ENCODE results near the gene BNC2. TPM values are rescaled to one million over a fixed set of nuclear protein-coding genes. Genes with fewer than 3 reads are reported as not detected.

BNC2 gene
- total and polyA plus RNA-seq, 4 donors: 0.96 to 23.2 (median 9.7) TPM

- peaks cover 0 to 42% (median 5%) of the 10 kb centered on the region in 5 donors for H3K4me1 ChIP-seq (ENCODE audit: control insufficient read depth in 5 of 5, insufficient read depth in 5 of 5, low read length in 5 of 5)
- 65 to 91% methylated on average over 3 of the region's 3 CpGs for WGBS, 2 donors
- H3K9me3 ChIP-seq (ENCODE audit: control insufficient read depth in 4 of 4, insufficient read depth in 3 of 4, low read length in 3 of 4): no peaks in the 10 kb centered on the region
- H3K27ac ChIP-seq (ENCODE audit: low read depth in 1 of 2, low read length in 1 of 2): no peak overlapping the region
- TF ChIP-seq CTCF (IDR thresholded peaks at IDR 0.05; ENCODE audit: control extremely low read depth, extremely low read depth): no peak
- DNase-seq (no peak), ATAC-seq (ENCODE audit: insufficient read depth, low FRiP score) (no peak)
- H3K36me3 ChIP-seq (ENCODE audit: control insufficient read depth in 4 of 4, insufficient read depth in 4 of 4, low read length in 4 of 4): no peaks in the 10 kb centered on the region
- H3K9ac ChIP-seq (ENCODE audit: insufficient read depth in 1 of 2, low read length in 2 of 2): peak overlapping the region in 1 of 2 donors; percentile 91
- H3K4me3 ChIP-seq: no peak overlapping the region
- H3K27me3 ChIP-seq (ENCODE audit: control insufficient read depth in 3 of 3, insufficient read depth in 3 of 3, low read length in 2 of 3): peaks cover 0 to 11% (median 0%) of the 10 kb centered on the region in 3 donors
Measured at GRCh38 chr9:16728137-16728508, 142.3 kb downstream of the BNC2 start.

- Histone ChIP-seq H3K27ac (ENCODE audit: low read depth in 1 of 2, low read length in 1 of 2) (peak overlapping the region in 1 of 2 donors; percentile 83), H3K27me3 (ENCODE audit: control insufficient read depth in 3 of 3, insufficient read depth in 3 of 3, low read length in 2 of 3) (peaks cover 0 to 11% (median 0%) of the 10 kb centered on the region in 3 donors), H3K36me3 (ENCODE audit: control insufficient read depth in 4 of 4, insufficient read depth in 4 of 4, low read length in 4 of 4) (no peaks in the 10 kb centered on the region), H3K4me1 (ENCODE audit: control insufficient read depth in 5 of 5, insufficient read depth in 5 of 5, low read length in 5 of 5) (peaks cover 0 to 37% (median 5%) of the 10 kb centered on the region in 5 donors), H3K4me3 (peak overlapping the region; percentile 52), H3K9me3 (ENCODE audit: control insufficient read depth in 4 of 4, insufficient read depth in 3 of 4, low read length in 3 of 4) (no peaks in the 10 kb centered on the region), H3K9ac (ENCODE audit: insufficient read depth in 1 of 2, low read length in 2 of 2) (peak overlapping the region; percentile 21 to 91)
- DNase-seq (peak in 2 of 3 donors; percentile 61 to 64), ATAC-seq (ENCODE audit: insufficient read depth, low FRiP score) (no peak)
- WGBS, 2 donors: 40 to 45% methylated on average over 7 of the region's 7 CpGs
- TF ChIP-seq CTCF (IDR thresholded peaks at IDR 0.05; ENCODE audit: control extremely low read depth, extremely low read depth): no peak
Measured at GRCh38 chr9:16727452-16728136, 142.9 kb downstream of the BNC2 start.

- no peak for TF ChIP-seq CTCF (IDR thresholded peaks at IDR 0.05; ENCODE audit: control extremely low read depth, extremely low read depth)
- H3K9me3 ChIP-seq (ENCODE audit: control insufficient read depth in 4 of 4, insufficient read depth in 3 of 4, low read length in 3 of 4): no peaks in the 10 kb centered on the region
- 1% methylated on average over 60 of the region's 60 CpGs for WGBS, 2 donors
- ATAC-seq (ENCODE audit: insufficient read depth, low FRiP score) (peak; percentile 60), DNase-seq (peak; percentile 88 to 93 (median 92))
- H3K36me3 ChIP-seq (ENCODE audit: control insufficient read depth in 4 of 4, insufficient read depth in 4 of 4, low read length in 4 of 4): no peaks in the 10 kb centered on the region
- H3K4me3 ChIP-seq: peak overlapping the region; percentile 52
- H3K9ac ChIP-seq (ENCODE audit: insufficient read depth in 1 of 2, low read length in 2 of 2): peak overlapping the region in 1 of 2 donors; percentile 91
- H3K27ac ChIP-seq (ENCODE audit: low read depth in 1 of 2, low read length in 1 of 2): peak overlapping the region; percentile 83 to 95
- H3K27me3 ChIP-seq (ENCODE audit: control insufficient read depth in 3 of 3, insufficient read depth in 3 of 3, low read length in 2 of 3): peaks cover 0 to 11% (median 0%) of the 10 kb centered on the region in 3 donors
- peaks cover 0 to 36% (median 5%) of the 10 kb centered on the region in 5 donors for H3K4me1 ChIP-seq (ENCODE audit: control insufficient read depth in 5 of 5, insufficient read depth in 5 of 5, low read length in 5 of 5)
Measured at GRCh38 chr9:16726718-16727451, 143.6 kb downstream of the BNC2 start.
